Measurements from ENCODE around the gene RAD9A. TPM values are rescaled to one million over a fixed set of nuclear protein-coding genes. Genes with fewer than 3 reads are reported as not detected.
A peak's percentile ranks its signal among the peaks of the same experiment; 100 is the strongest.

The RAD9A gene
- total RNA-seq, 1 donor from 2014 or later: 18.5 TPM

- no peak for DNase-seq (ENCODE audit: extremely low spot score, unreplicated experiment)
- TF ChIP-seq CTCF (IDR thresholded peaks at IDR 0.05): no peak
- peak overlapping the region; percentile 14 for H3K4me3 Mint-ChIP-seq (ENCODE audit: unreplicated experiment)
- H3K36me3 Mint-ChIP-seq (ENCODE audit: unreplicated experiment): no peaks in the 10 kb centered on the region
- no peak overlapping the region for H3K27ac Mint-ChIP-seq (ENCODE audit: unreplicated experiment)
- H3K27me3 Mint-ChIP-seq (ENCODE audit: unreplicated experiment): no peaks in the 10 kb centered on the region
- peaks cover 21% of the 10 kb centered on the region for H3K4me1 Mint-ChIP-seq (ENCODE audit: unreplicated experiment)
- no peaks in the 10 kb centered on the region for H3K9me3 Mint-ChIP-seq (ENCODE audit: unreplicated experiment)
These were observed 27.7 kb downstream of the RAD9A start for GRCh38 chr11:67419325-67420049.

- DNase-seq (ENCODE audit: extremely low spot score, unreplicated experiment): no peak
- Mint-ChIP-seq H3K4me1 (ENCODE audit: unreplicated experiment) (peaks cover 21% of the 10 kb centered on the region), H3K36me3 (ENCODE audit: unreplicated experiment) (no peaks in the 10 kb centered on the region), H3K27ac (ENCODE audit: unreplicated experiment) (peak overlapping the region; percentile 27), H3K27me3 (ENCODE audit: unreplicated experiment) (no peaks in the 10 kb centered on the region), H3K9me3 (ENCODE audit: unreplicated experiment) (no peaks in the 10 kb centered on the region), H3K4me3 (ENCODE audit: unreplicated experiment) (peak overlapping the region; percentile 56)
- TF ChIP-seq CTCF (IDR thresholded peaks at IDR 0.05): no peak
These were observed 28.4 kb downstream of the RAD9A start for GRCh38 chr11:67420147-67420645.

- Mint-ChIP-seq H3K27me3 (ENCODE audit: unreplicated experiment) (no peaks in the 10 kb centered on the region), H3K4me3 (ENCODE audit: unreplicated experiment) (peak overlapping the region; percentile 70), H3K9me3 (ENCODE audit: unreplicated experiment) (no peaks in the 10 kb centered on the region), H3K27ac (ENCODE audit: unreplicated experiment) (peak overlapping the region; percentile 76), H3K4me1 (ENCODE audit: unreplicated experiment) (peaks cover 21% of the 10 kb centered on the region), H3K36me3 (ENCODE audit: unreplicated experiment) (no peaks in the 10 kb centered on the region)
- peak; percentile 97 for DNase-seq (ENCODE audit: extremely low spot score, unreplicated experiment)
- TF ChIP-seq CTCF (IDR thresholded peaks at IDR 0.05): no peak
These were observed 29.1 kb downstream of the RAD9A start for GRCh38 chr11:67420646-67421429.

- DNase-seq (ENCODE audit: extremely low spot score, unreplicated experiment): no peak
- no peaks in the 10 kb centered on the region for H3K9me3 Mint-ChIP-seq (ENCODE audit: unreplicated experiment)
- no peaks in the 10 kb centered on the region for H3K27me3 Mint-ChIP-seq (ENCODE audit: unreplicated experiment)
- peak overlapping the region; percentile 70 for H3K4me3 Mint-ChIP-seq (ENCODE audit: unreplicated experiment)
- H3K36me3 Mint-ChIP-seq (ENCODE audit: unreplicated experiment): no peaks in the 10 kb centered on the region
- peak overlapping the region; percentile 76 for H3K27ac Mint-ChIP-seq (ENCODE audit: unreplicated experiment)
- H3K4me1 Mint-ChIP-seq (ENCODE audit: unreplicated experiment): peaks cover 15% of the 10 kb centered on the region
- TF ChIP-seq CTCF (IDR thresholded peaks at IDR 0.05): no peak
These were observed 29.7 kb downstream of the RAD9A start for GRCh38 chr11:67421430-67422031.

- Mint-ChIP-seq H3K27ac (ENCODE audit: unreplicated experiment) (no peak overlapping the region), H3K27me3 (ENCODE audit: unreplicated experiment) (no peaks in the 10 kb centered on the region), H3K4me1 (ENCODE audit: unreplicated experiment) (peaks cover 12% of the 10 kb centered on the region), H3K36me3 (ENCODE audit: unreplicated experiment) (no peaks in the 10 kb centered on the region), H3K4me3 (ENCODE audit: unreplicated experiment) (no peak overlapping the region), H3K9me3 (ENCODE audit: unreplicated experiment) (no peaks in the 10 kb centered on the region)
- TF ChIP-seq CTCF (IDR thresholded peaks at IDR 0.05): no peak
- DNase-seq (ENCODE audit: extremely low spot score, unreplicated experiment): no peak
These were observed 31.1 kb downstream of the RAD9A start for GRCh38 chr11:67422891-67423290.

All from osteocyte (in vitro differentiated cells).